ENCODE measurements around the gene PCNX3. TPM values are rescaled to one million over a fixed set of nuclear protein-coding genes. Genes with fewer than 3 reads are reported as not detected.

PCNX3 gene
- total and polyA plus RNA-seq, 2 of the 4 experiments (the other 2 are of a cell fraction) = 5.6 to 33.2 TPM

- intact Hi-C loops (cut with micrococcal nuclease) (loop anchor here (2.0 kb wide), 1 partner anchor 14 kb away; no protein-coding TSS in a partner anchor), dilution Hi-C loops (cut with HindIII; ENCODE audit: low sequenced_read_pairs, unreplicated experiment) (no loop called here)
- POLR2A ChIA-PET (ENCODE audit: unreplicated experiment) = no interaction called here
These were observed 39.2 kb upstream of the PCNX3 start for GRCh38 chr11:65576232-65576866.

More at GRCh38 chr11:65576232-65576866, 39.2 kb upstream of the PCNX3 start:
- Histone ChIP-seq H3K23ac (ENCODE audit: low read depth, low read length) (peak overlapping the region; percentile 81), H2BK20ac (ENCODE audit: low read depth, low read length) (no peak overlapping the region), H3K36me3 (ENCODE audit: control insufficient read depth, insufficient read depth, low read length) (peaks cover 21% of the 10 kb centered on the region; the same call in 1 of the 2 replicates), H3K79me1 (ENCODE audit: low read depth in 1 of 2, low read length in 2 of 2) (peaks cover 24 to 63% of the 10 kb centered on the region in 2 experiments), H2BK5ac (ENCODE audit: low read depth, low read length, poor library complexity, severe bottlenecking) (peak overlapping the region; percentile 69), H3K27ac (ENCODE audit: insufficient read depth, low read length) (peak overlapping the region; percentile 72), H3K9me1 (ENCODE audit: insufficient read depth, low read length) (peaks cover 8% of the 10 kb centered on the region), H3K4me3 (ENCODE audit: insufficient read depth, low read depth, low read length) (peak overlapping the region; percentile 85), H2BK15ac (ENCODE audit: low read depth, low read length) (peak overlapping the region; percentile 86; the same call in 2 of the 3 replicates), H2AK5ac (ENCODE audit: low read depth, low read length) (peak overlapping the region; percentile 98), H3K4me2 (ENCODE audit: low read depth, low read length) (peak overlapping the region; percentile 69), H3K14ac (replicated peaks; ENCODE audit: low read depth, low read length) (peak overlapping the region; percentile 70), H2AFZ (replicated peaks; ENCODE audit: low read length, poor library complexity) (peak overlapping the region; percentile 86), H4K91ac (ENCODE audit: insufficient read depth, low read depth, low read length) (peak overlapping the region; percentile 83), H3K18ac (ENCODE audit: low read depth, low read length) (peak overlapping the region; percentile 16; the same call in 1 of the 2 replicates), H3K27me3 (ENCODE audit: control insufficient read depth, insufficient read depth, low read length) (no peaks in the 10 kb centered on the region), H3K9ac (ENCODE audit: low read depth, low read length) (peak overlapping the region; percentile 38), H3K4me1 (ENCODE audit: control insufficient read depth, insufficient read depth, low read length) (peaks cover 33% of the 10 kb centered on the region), H4K8ac (ENCODE audit: low read depth in 2 of 2, low read length in 2 of 2) (peak overlapping the region; percentile 74 to 76; a peak in 3 of 4 replicates), H4K20me1 (ENCODE audit: insufficient read depth, low read length) (peaks cover 31% of the 10 kb centered on the region), H2AK9ac (replicated peaks; ENCODE audit: low read depth, low read length, poor library complexity) (peak overlapping the region; percentile 99), H3K4ac (ENCODE audit: low read depth, low read length) (peak overlapping the region; percentile 75), H3K56ac (ENCODE audit: extremely low read depth, insufficient read depth, low read length) (peak overlapping the region; percentile 54), H3K9me3 (ENCODE audit: control insufficient read depth, insufficient read depth, low read length) (no peaks in the 10 kb centered on the region), H2BK120ac (ENCODE audit: low read depth, low read length) (peak overlapping the region; percentile 52), H4K5ac (ENCODE audit: low read depth, low read length) (no peak overlapping the region; the same call in 1 of the 2 replicates)
- TF ChIP-seq POLR2A (IDR thresholded peaks at IDR 0.05; ENCODE audit: low read depth, low read length) = peak; percentile 23; the same call in 1 of the 2 replicates
- no peak for TF ChIP-seq CEBPB (IDR thresholded peaks at IDR 0.05; ENCODE audit: low read depth, low read length)
- 13% methylated on average over 13 of the region's 26 CpGs; no CpG with 5 or more reads in 1 of the 2 experiments for WGBS, 2 experiments (ENCODE audit: extremely low coverage in 2 of 2, insufficient read length in 1 of 2)
- ATAC-seq (ENCODE audit: low read depth) (no peak), DNase-seq (no peak)
- CTCF ChIA-PET = no interaction called here
- in situ Hi-C loops (cut with MboI; ENCODE audit: low sequenced_read_pairs) = no loop called here
- BruUV-seq (replicated peaks) = no TSS peak
